Prostate gland (tissue), 2 donors: ENCODE measurements around the gene KIF26B. TPM values are rescaled to one million over a fixed set of nuclear protein-coding genes. Genes with fewer than 3 reads are reported as not detected.

ENCODE experiments used
- DNase-seq: peaks from one replicate; pipeline ENCODE4 v3.0.0-alpha.2; 2019; ENCODE audit warnings: low spot score
- H3K27ac ChIP-seq, 2 donors: fragments of 200-600 bp; sonication (generic); 2 replicates each; pipeline ENCODE4 v1.5.1; 2017 to 2019
- H3K27me3 ChIP-seq: fragments of 200-600 bp; sonication (generic); replicated peaks from 2 replicates; pipeline ENCODE4 v1.5.1; 2019; ENCODE audit not compliant: insufficient read depth
- H3K36me3 ChIP-seq, 2 donors: fragments of 200-600 bp; sonication (generic); 1 replicate in 1 of 2; 2 replicates in 1 of 2; pipeline versions ENCODE4 v1.5.1 to v1.8.1; 2017 to 2019
- H3K4me1 ChIP-seq: fragments of 200-600 bp; sonication (generic); replicated peaks from 2 replicates; pipeline ENCODE4 v1.5.1; 2019
- H3K4me3 ChIP-seq, 2 donors: fragments of 200-600 bp; sonication (generic); 2 replicates each; pipeline ENCODE4 v1.5.1; 2017 to 2019
- H3K9me3 ChIP-seq: fragments of 200-600 bp; sonication (generic); 2 replicates; pipeline ENCODE4 v1.5.1; 2017
- POLR2A ChIP-seq: fragments of 450-650 bp; IDR thresholded peaks from one replicate; pipeline ENCODE4 v1.6.1; 2016; ENCODE audit warnings: antibody characterized with exemption, mild to moderate bottlenecking
- POLR2AphosphoS5 ChIP-seq: sonication (generic); formaldehyde crosslinking; IDR thresholded peaks from one replicate; pipeline ENCODE4 v1.6.1; 2017; ENCODE audit warnings: antibody characterized with exemption
- WGBS: methylation state at CpG from one replicate; pipeline ENCODE4 v1.1.5; 2018; 5-methylcytosine and 5-hydroxymethylcytosine counted together
- intact Hi-C: fragments of 100-400 bp; cut with DNase I; formaldehyde crosslinking; loops from one replicate; pipeline ENCODE4 v1.14.2; 2022
- total RNA-seq, 2 donors: library from RNA; depleted of rRNA; stranded (reverse); fragments of >200 nt; gene quantifications; one replicate each; pipeline ENCODE4 v1.1.0, GENCODE V29; 2016
- TF ChIP-seq, protein P1 (sequence below), 4 experiments: fragments of 200-600 bp in 2 of 4; fragments of 450-650 bp in 2 of 4; sonication (generic) in 2 of 4; IDR thresholded peaks; 1 replicate in 3 of 4; 2 replicates in 1 of 4; pipeline ENCODE4 v1.5.1; 2016 to 2019; ENCODE audit warnings: antibody characterized with exemption in 4 of 4, mild to moderate bottlenecking in 2 of 4, moderate library complexity in 2 of 4

The KIF26B gene
- total RNA-seq, 2 donors from 2014 or later, result 3.3 to 3.8 TPM

DNA sequence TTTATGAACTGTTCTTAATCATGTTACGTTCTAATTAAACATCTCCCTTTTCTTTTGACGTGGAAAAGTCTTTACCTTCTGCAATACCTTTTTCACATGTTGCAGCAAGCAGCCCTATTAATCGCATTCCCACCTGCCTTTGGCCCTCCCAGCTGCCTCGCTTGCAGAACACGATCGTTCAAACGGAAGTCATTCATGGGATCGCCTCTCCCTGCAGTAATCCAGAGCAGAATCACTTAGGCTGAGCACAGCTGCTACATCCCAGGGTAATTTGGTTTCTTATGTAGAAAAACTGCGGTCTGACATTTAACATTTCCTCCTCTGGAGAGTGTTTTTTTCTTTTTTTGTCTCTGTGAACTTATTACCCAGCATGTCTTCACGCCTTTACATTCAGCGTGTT, 206.3 kb downstream of the KIF26B start:
- Histone ChIP-seq H3K36me3 (no peaks in the 10 kb centered on the region), H3K4me1 (no peaks in the 10 kb centered on the region), H3K27me3 (no peaks in the 10 kb centered on the region), H3K27ac (no peak overlapping the region), H3K4me3 (no peak overlapping the region), H3K9me3 (no peaks in the 10 kb centered on the region)
- intact Hi-C loops, result no loop called here
- no peak for TF ChIP-seq POLR2A
- TF ChIP-seq, protein P1, sequence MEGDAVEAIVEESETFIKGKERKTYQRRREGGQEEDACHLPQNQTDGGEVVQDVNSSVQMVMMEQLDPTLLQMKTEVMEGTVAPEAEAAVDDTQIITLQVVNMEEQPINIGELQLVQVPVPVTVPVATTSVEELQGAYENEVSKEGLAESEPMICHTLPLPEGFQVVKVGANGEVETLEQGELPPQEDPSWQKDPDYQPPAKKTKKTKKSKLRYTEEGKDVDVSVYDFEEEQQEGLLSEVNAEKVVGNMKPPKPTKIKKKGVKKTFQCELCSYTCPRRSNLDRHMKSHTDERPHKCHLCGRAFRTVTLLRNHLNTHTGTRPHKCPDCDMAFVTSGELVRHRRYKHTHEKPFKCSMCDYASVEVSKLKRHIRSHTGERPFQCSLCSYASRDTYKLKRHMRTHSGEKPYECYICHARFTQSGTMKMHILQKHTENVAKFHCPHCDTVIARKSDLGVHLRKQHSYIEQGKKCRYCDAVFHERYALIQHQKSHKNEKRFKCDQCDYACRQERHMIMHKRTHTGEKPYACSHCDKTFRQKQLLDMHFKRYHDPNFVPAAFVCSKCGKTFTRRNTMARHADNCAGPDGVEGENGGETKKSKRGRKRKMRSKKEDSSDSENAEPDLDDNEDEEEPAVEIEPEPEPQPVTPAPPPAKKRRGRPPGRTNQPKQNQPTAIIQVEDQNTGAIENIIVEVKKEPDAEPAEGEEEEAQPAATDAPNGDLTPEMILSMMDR (IDR thresholded peaks at IDR 0.05), result no peak
- TF ChIP-seq POLR2AphosphoS5, result no peak
- 51% methylated on average over 11 of the region's 11 CpGs for WGBS
- no peak for DNase-seq

DNA sequence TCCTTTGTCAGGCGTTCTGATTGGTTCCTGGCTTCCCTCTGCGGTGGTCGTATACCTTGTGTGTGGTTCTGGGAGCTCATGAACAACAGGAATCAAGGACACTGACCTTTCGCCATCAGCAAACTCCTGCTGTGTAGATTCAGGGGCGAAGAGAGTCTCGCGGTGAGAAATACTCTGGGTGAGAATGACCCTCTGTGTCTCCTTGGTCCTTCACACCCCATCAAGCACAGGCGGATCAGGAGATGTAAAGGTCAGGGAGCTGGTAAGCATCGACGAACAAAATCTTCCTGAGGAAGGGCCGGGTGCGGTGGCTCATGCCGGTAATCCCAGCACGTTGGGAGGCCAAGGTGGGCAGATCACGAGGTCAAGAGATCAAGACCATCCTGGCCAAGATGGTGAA, 207.2 kb downstream of the KIF26B start:
- H3K27ac ChIP-seq, result no peak overlapping the region
- no peak for TF ChIP-seq POLR2A
- TF ChIP-seq POLR2AphosphoS5, result no peak
- TF ChIP-seq, protein P1 (IDR thresholded peaks at IDR 0.05), result no peak
- no peaks in the 10 kb centered on the region for H3K9me3 ChIP-seq
- H3K27me3 ChIP-seq, result no peaks in the 10 kb centered on the region
- no peaks in the 10 kb centered on the region for H3K36me3 ChIP-seq
- no peak overlapping the region for H3K4me3 ChIP-seq
- WGBS, result 97% methylated on average over 15 of the region's 15 CpGs
- no peak for DNase-seq
- intact Hi-C loops, result no loop called here
- no peaks in the 10 kb centered on the region for H3K4me1 ChIP-seq

DNA sequence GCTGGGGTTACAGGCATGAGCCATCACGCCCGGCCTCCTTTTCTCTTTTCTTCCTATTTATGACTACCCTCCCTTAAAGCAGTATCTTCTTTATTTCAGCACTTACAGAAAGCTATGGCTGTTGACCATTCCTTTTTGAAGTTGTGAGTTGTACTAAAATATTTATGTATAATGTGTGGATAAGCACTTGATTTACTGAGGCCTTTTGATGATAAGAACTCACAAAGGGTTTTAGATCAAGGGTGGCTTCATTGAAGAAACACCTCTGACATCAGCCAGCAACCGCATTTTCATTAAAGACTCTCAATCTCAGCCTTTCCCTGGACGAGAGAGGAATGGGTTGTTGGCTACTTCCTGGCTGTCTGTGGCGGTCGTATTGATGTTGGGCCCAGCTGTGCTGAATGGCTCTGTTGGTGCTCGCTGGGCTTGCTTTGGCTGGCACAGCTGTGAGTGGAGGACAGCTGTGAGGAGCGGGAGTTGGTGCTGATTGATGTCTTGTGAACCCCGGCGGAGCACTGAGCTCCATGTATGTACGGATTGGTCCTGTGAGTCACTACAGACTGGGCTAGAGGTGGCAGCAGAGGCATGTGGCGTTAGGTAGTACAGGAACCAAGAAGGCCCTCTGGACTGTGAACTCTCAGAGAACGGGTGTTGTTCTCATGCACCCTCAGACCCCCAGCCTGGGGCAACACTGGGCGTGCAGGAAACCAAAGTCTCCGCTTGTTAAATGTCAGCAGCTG, 208.8 kb downstream of the KIF26B start:
- Histone ChIP-seq H3K27me3 (no peaks in the 10 kb centered on the region), H3K27ac (no peak overlapping the region), H3K36me3 (no peaks in the 10 kb centered on the region), H3K4me3 (no peak overlapping the region), H3K4me1 (no peaks in the 10 kb centered on the region), H3K9me3 (no peaks in the 10 kb centered on the region)
- TF ChIP-seq, protein P1 (IDR thresholded peaks at IDR 0.05), result no peak
- no peak for DNase-seq
- WGBS, result 85% methylated on average over 15 of the region's 15 CpGs
- intact Hi-C loops, result no loop called here

DNA sequence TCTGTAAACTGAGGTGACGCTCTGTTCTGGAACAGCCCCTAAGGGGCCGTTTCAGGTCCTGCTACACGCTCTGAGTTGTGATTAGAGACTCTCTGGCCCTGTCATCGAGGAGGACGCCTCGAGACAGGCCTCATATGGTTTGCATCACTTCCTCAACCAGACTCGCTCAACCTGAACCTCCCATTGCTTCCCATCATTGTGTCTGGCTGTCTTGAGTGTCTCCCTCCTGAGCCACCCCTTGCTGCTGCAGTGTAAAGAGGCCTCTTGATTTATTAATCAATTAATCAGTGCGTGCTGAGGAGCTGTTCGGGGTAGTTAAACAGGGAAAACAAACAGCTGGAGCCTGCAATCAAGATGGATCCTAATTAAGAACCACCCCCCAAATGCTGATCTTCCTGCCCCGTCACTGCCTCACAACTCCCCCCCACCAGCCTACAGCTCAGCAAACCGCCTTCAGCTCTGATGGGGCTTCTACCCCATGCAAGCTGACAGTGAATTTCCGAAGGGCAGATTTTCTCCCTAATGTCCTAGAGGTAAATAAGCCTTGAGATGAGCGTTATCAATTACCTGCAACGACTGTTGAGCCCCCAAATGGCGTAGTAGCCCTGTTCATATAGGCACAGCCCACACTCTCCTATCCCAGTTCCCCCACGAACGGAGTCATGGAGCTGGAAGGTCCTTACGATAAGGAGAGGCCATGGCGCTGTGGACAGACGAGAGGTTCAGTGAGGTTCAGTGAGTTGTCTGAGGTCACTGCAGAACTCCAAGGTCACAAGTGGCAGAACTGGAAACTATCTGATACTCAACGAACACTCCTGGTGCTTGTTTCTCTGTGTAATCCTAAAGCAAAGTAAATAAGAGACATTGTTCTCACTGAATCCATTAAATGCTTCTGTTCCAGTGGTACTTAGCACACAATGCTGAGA, 210.6 kb downstream of the KIF26B start:
- no peaks in the 10 kb centered on the region for H3K4me1 ChIP-seq
- 77% methylated on average over 21 of the region's 21 CpGs for WGBS
- H3K27me3 ChIP-seq, result no peaks in the 10 kb centered on the region
- no peak for TF ChIP-seq POLR2A
- TF ChIP-seq, protein P1 (IDR thresholded peaks at IDR 0.05), result no peak
- no peak for TF ChIP-seq POLR2AphosphoS5
- H3K9me3 ChIP-seq, result no peaks in the 10 kb centered on the region
- intact Hi-C loops, result no loop called here
- DNase-seq, result no peak
- H3K36me3 ChIP-seq, result no peaks in the 10 kb centered on the region
- H3K4me3 ChIP-seq, result no peak overlapping the region
- no peak overlapping the region for H3K27ac ChIP-seq
